ENCODE measurements around the gene RGL1. TPM values are rescaled to one million over a fixed set of nuclear protein-coding genes. Genes with fewer than 3 reads are reported as not detected.

Gene RGL1
- total and polyA plus RNA-seq, 2 donors (not counting 3 experiments of a cell fraction or from before 2014, with no cell fraction given), result 19.8 to 35.3 TPM

DNA sequence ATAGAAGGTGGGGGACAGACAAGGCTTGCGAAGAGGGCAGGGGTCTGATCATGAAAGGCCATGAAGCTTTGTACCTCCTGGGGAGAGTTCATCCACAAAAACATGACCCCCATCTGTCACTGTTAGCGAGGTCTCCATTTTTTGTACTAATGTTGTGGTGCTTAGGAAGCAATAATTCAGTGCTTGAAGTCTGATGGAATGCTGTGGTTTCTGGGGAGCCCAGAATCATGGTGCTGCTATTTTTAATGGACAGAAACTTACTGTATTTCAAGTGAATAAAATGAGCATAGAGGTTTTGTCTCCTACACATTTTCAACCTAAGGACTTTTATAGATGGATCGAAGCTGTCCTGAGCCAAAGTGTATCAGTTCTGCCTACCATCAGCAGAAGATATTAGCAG, 28.2 kb upstream of the RGL1 start:
- ChIA-PET CTCF (interaction anchor here (1.2 to 2.1 kb wide), 4 partner anchors 10 to 139 kb away, joined by 3 to 8 read pairs (median 5); no protein-coding TSS in a partner anchor), POLR2A (no interaction called here)
- Histone ChIP-seq H3K9ac (replicated peaks; ENCODE audit: extremely low read depth, insufficient read depth, low read length) (no peak overlapping the region), H2AFZ (ENCODE audit: low read depth, low read length) (no peak overlapping the region), H3K4me2 (ENCODE audit: insufficient read depth, low read length) (no peak overlapping the region), H3K9me1 (replicated peaks; ENCODE audit: control insufficient read depth, extremely low read depth, insufficient read depth, low read length) (no peaks in the 10 kb centered on the region), H3K36me3 (ENCODE audit: control insufficient read depth in 2 of 2, extremely low read depth in 1 of 2, insufficient read depth in 2 of 2, low read length in 2 of 2) (no peaks in the 10 kb centered on the region), H3K27ac (ENCODE audit: insufficient read depth, low read depth, low read length) (no peak overlapping the region), H4K20me1 (replicated peaks; ENCODE audit: control insufficient read depth, extremely low read depth, insufficient read depth, low read length) (no peaks in the 10 kb centered on the region), H3K79me2 (ENCODE audit: control insufficient read depth, insufficient read depth, low read length) (no peaks in the 10 kb centered on the region), H3K4me1 (ENCODE audit: control insufficient read depth, extremely low read depth, insufficient read depth, low read length) (no peaks in the 10 kb centered on the region), H3K9me3 (replicated peaks; ENCODE audit: control insufficient read depth, insufficient read depth, low read length) (no peaks in the 10 kb centered on the region), H3K4me3 (replicated peaks in 1 of 3; ENCODE audit: insufficient read depth in 1 of 3, low read depth in 1 of 3, low read length in 3 of 3) (no peak overlapping the region), H3K27me3 (ENCODE audit: control insufficient read depth in 2 of 2, insufficient read depth in 2 of 2, low read length in 2 of 2) (no peaks in the 10 kb centered on the region)
- intact Hi-C loops (cut with micrococcal nuclease) (no loop called here), dilution Hi-C loops (cut with MboI; ENCODE audit: extremely low pct_ligation_motif_present, low sequenced_read_pairs) (no loop called here)
- BruUV-seq (replicated peaks), result no TSS peak
- DNase-seq (ENCODE audit: low read depth, low spot score) (no peak), FAIRE-seq (no peak)
- TF ChIP-seq, protein P1, sequence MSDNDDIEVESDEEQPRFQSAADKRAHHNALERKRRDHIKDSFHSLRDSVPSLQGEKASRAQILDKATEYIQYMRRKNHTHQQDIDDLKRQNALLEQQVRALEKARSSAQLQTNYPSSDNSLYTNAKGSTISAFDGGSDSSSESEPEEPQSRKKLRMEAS (IDR thresholded peaks at IDR 0.05; ENCODE audit: insufficient read depth, insufficient read length), result no peak
- TF ChIP-seq GATA2 (IDR thresholded peaks at IDR 0.05; ENCODE audit: insufficient read depth, insufficient read length, low read depth, low read length) (no peak), JUN (IDR thresholded peaks at IDR 0.05; ENCODE audit: borderline replicate concordance, insufficient read depth, insufficient read length, low read depth) (no peak), POLR2A (IDR thresholded peaks at IDR 0.05; ENCODE audit: low read depth, low read length) (no peak), POLR2AphosphoS5 (IDR thresholded peaks at IDR 0.05; ENCODE audit: insufficient read depth, low read depth, low read length) (no peak), FOS (IDR thresholded peaks at IDR 0.05; ENCODE audit: borderline replicate concordance, insufficient read depth, low read length) (no peak), EZH2 (IDR thresholded peaks at IDR 0.05; ENCODE audit: borderline replicate concordance, low read depth, low read length, severe bottlenecking) (no peak)
- TF ChIP-seq, protein P2, sequence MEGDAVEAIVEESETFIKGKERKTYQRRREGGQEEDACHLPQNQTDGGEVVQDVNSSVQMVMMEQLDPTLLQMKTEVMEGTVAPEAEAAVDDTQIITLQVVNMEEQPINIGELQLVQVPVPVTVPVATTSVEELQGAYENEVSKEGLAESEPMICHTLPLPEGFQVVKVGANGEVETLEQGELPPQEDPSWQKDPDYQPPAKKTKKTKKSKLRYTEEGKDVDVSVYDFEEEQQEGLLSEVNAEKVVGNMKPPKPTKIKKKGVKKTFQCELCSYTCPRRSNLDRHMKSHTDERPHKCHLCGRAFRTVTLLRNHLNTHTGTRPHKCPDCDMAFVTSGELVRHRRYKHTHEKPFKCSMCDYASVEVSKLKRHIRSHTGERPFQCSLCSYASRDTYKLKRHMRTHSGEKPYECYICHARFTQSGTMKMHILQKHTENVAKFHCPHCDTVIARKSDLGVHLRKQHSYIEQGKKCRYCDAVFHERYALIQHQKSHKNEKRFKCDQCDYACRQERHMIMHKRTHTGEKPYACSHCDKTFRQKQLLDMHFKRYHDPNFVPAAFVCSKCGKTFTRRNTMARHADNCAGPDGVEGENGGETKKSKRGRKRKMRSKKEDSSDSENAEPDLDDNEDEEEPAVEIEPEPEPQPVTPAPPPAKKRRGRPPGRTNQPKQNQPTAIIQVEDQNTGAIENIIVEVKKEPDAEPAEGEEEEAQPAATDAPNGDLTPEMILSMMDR (IDR thresholded peaks at IDR 0.05; ENCODE audit: extremely low read depth in 1 of 2, insufficient read depth in 1 of 2, low read depth in 1 of 2, low read length in 2 of 2), result no peak

Data from endothelial cell of umbilical vein (primary cell).